HUES48 (cell line): Measurements from ENCODE around the gene ACTR5.
"Not testable (repeated sequence)": the region's sequence is repeated elsewhere in the genome, so short reads cannot be mapped to it uniquely, and the experiment has no call there.

Experiments used
- H3K27ac ChIP-seq: one replicate; pipeline ENCODE4 v1.7.0; 2013; ENCODE audit warnings: low read depth, low read length, inconsistent platforms
- H3K27me3 ChIP-seq: 2 replicates; pipeline ENCODE4 v1.6.1; 2013; ENCODE audit warnings: mild to moderate bottlenecking, low read length; ENCODE audit not compliant: control insufficient read depth, insufficient read depth
- H3K36me3 ChIP-seq: 2 replicates; pipeline ENCODE4 v1.6.1; 2013; ENCODE audit warnings: low read length; ENCODE audit not compliant: control insufficient read depth, insufficient read depth
- H3K4me1 ChIP-seq: 2 replicates; pipeline ENCODE4 v1.6.1; 2013; ENCODE audit warnings: mild to moderate bottlenecking, low read length; ENCODE audit not compliant: control insufficient read depth, insufficient read depth
- H3K4me3 ChIP-seq: 2 replicates; pipeline ENCODE4 v1.5.1; 2013; ENCODE audit warnings: mild to moderate bottlenecking, low read depth, low read length
- H3K9ac ChIP-seq: 2 replicates; pipeline ENCODE4 v1.6.1; 2013; ENCODE audit warnings: mild to moderate bottlenecking, low read depth, low read length, moderate library complexity
- H3K9me3 ChIP-seq: 2 replicates; pipeline ENCODE4 v1.6.1; 2013; ENCODE audit warnings: low read length; ENCODE audit not compliant: control insufficient read depth, insufficient read depth

ACTR5 gene

DNA sequence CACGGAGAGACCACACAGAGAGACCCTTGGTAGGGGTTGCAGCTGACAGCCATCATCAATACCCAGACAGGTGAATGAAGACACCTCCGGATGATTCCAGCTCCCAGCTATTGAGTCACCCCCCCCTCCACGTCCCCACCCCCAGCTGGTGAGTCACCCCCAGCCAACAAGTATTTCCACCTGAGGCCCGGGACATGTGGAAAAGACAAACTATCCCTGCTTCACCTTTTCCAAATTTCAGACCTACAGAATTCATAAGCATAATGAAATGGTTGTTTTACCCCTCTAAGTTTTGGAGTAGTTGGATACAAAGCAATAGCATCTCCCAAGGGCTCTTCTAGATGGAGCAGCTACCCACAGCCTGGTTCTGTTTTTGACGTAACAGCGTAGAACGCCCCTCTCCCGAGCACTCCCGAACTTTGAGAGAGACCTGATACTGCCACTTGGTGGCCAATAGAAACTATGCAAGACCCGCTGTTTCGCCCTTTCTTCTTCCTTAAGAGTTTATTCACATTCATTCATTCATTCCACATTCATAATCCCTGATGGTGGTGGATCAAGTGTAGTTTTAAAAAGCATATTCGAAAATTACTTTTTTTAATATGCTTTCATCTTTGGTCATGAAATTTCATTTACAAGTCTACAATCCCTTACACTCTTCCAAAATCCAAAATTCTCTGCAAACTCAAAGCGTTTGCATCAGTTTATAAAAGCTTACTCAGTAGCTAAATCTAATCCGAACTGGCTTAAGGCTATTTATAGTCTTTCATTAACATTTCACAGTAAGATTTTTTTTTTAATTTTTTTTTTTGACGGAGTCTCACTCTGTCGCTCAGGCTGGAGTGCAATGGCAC is 42.2 kb downstream of the ACTR5 start:
- no peaks in the 10 kb centered on the region for H3K4me1 ChIP-seq
- H3K27me3 ChIP-seq = no peaks in the 10 kb centered on the region
- no peaks in the 10 kb centered on the region for H3K36me3 ChIP-seq
- H3K4me3 ChIP-seq = no peak overlapping the region
- H3K27ac ChIP-seq = no peak overlapping the region
- H3K9me3 ChIP-seq = no peaks in the 10 kb centered on the region
- H3K9ac ChIP-seq = no peak overlapping the region

DNA sequence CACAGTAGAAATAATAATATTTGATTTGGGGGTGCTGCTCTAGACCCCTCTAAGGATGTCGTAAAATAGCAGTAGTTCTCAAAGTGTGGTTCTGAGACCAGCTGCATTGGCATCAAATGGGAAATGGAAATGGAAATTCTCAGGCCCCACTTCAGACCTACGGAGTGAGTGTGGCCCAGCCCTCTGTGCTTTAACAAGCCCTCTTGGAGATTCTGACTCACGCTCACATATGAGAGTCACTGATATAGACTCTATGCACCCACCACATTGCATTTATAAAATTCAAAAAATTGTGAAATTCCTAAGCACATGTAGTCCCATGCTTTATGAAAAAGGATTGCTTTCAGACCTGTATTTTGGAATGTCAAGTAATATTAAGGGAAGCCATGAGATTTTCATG is 43.0 kb downstream of the ACTR5 start:
- Histone ChIP-seq H3K36me3 (no peaks in the 10 kb centered on the region), H3K27ac (no peak overlapping the region), H3K27me3 (no peaks in the 10 kb centered on the region), H3K9me3 (no peaks in the 10 kb centered on the region), H3K4me3 (no peak overlapping the region), H3K9ac (no peak overlapping the region), H3K4me1 (no peaks in the 10 kb centered on the region)

DNA sequence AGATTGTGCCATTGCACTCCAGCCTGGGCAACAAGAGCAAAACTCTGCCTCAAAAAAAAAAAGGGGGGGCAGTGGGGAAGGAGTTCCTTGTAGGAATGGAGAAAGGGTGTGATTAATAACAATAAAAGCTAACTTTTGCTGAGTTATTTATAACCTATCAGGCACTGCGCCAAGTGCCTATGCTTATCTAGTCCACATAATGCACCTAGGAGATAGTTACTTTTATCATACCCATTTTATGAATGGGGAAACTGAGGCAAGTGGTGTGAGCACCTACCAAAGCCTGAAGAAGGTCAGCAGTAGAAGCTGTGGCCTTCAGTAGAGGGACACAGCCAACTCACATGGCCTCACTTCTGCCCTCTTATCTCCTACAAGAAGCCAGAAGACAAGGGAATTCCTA is 43.7 kb downstream of the ACTR5 start:
- H3K4me3 ChIP-seq = no peak overlapping the region
- H3K9ac ChIP-seq = no peak overlapping the region
- H3K27ac ChIP-seq = no peak overlapping the region
- H3K4me1 ChIP-seq = no peaks in the 10 kb centered on the region
- H3K36me3 ChIP-seq = no peaks in the 10 kb centered on the region
- no peaks in the 10 kb centered on the region for H3K27me3 ChIP-seq
- H3K9me3 ChIP-seq = no peaks in the 10 kb centered on the region

DNA sequence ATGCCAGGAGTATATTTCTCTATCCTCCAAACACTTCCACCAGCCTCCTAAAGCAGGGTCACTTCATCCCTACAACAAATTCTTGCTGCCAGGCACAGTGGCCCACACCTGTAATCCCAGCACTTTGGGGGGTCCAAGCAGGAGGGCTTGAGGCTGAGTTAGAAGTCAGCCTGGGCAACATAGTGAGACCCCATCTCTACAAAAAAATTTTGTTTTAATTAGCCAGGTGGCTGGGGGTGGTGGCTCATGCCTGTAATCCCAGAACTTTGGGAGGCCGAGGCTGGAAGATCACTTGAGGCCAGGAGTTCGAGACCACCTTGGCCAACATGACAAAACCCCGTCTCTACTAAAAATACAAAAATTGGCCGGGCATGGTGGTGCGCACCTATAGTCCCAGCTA is 45.8 kb downstream of the ACTR5 start:
- H3K27ac ChIP-seq, H3K9me3 ChIP-seq, H3K9ac ChIP-seq, H3K36me3 ChIP-seq, H3K4me3 ChIP-seq, H3K27me3 ChIP-seq, H3K4me1 ChIP-seq: not testable (repeated sequence)

DNA sequence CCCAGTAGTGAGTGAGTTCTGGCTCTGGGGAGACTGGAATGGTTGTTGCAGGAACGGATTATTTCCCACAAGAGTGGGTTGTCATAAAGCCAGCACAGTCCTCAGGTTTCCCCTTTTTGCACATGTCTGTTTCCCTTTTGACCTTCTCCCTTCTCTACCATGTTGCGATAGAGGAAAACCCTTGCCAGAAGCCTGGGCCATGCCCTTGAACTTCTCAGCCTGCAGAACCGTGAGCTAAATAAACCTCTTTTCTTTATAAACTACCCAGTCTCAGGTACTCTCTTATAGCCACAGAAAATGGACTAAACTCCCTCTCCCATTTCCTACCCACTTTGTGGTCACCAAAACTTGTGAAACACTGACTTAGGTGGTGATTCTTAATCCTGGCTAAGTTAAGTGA is 50.0 kb downstream of the ACTR5 start:
- Histone ChIP-seq H3K36me3 (no peaks in the 10 kb centered on the region), H3K27me3 (no peaks in the 10 kb centered on the region), H3K4me1 (no peaks in the 10 kb centered on the region), H3K27ac (no peak overlapping the region), H3K9ac (no peak overlapping the region), H3K9me3 (0 out of 2 replicates have a peak, but pooled peaks cover 2% of the 10 kb centered on the region), H3K4me3 (no peak overlapping the region)

DNA sequence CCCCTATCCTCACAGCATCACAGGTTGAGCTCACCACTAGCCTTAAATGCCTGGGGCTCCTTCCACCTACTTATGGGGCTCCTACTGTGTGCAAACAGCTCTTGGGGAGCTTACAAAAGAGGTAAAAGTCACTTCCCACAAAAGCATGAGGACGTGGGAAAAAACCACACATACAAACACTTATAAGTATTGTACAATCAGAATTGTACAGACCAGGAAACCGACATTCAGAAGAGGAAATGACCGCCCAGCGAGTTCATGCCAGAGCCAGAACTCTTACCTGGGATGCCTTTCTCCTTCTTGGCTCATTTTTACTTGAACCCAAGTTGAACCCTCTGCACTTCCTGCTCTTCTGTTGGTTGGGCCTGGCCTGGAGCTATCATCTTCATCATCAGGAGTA is 50.9 kb downstream of the ACTR5 start:
- Histone ChIP-seq H3K27me3 (no peaks in the 10 kb centered on the region), H3K9ac (no peak overlapping the region), H3K9me3 (0 out of 2 replicates have a peak, but pooled peaks cover 2% of the 10 kb centered on the region), H3K36me3 (no peaks in the 10 kb centered on the region), H3K4me3 (no peak overlapping the region), H3K4me1 (peaks cover 8% of the 10 kb centered on the region), H3K27ac (no peak overlapping the region)

DNA sequence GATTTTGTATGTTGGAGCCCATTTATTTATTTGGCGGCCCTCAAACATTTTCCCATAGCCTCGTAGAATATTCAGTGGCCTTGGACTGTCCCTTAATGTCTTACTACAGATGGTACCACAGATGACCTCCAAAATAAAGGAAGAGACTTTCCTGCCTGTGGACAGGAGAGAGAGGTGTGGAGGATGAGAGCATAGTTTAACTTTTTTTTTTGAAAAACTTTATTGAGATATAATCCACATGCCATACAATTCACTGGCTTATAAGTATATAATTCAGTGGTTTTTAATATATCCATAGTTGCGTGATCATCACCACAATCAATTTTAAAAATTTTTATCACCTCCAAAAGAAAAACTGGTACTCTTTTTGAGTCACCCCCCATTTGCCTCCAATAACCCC is 52.6 kb downstream of the ACTR5 start:
- Histone ChIP-seq H3K36me3 (no peaks in the 10 kb centered on the region), H3K27me3 (no peaks in the 10 kb centered on the region), H3K9me3 (0 out of 2 replicates have a peak, but pooled peaks cover 2% of the 10 kb centered on the region), H3K4me1 (peaks cover 19% of the 10 kb centered on the region), H3K4me3 (no peak overlapping the region), H3K9ac (no peak overlapping the region), H3K27ac (no peak overlapping the region)

DNA sequence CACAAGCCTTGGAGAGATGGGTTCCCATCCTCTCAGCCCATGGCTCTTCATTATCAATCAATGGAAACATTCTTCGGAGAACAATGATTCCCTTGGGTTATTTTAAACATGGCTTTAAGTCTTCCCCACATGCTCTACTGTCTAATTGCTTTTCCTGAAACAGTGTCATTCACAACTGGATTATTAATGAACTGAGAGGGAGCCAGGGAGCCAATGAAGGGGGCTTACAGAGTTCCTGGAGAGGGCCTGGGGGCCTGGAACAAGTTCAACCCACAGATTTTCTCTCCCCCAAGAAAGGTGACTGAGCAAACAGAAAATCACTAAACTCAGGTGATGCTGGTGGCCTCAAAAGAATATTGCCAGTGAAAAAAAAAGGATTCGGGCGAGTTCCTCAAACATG is 56.0 kb downstream of the ACTR5 start:
- H3K27me3 ChIP-seq = peaks cover 17% of the 10 kb centered on the region
- H3K27ac ChIP-seq = peak overlapping the region; percentile 95
- peak overlapping the region; percentile 28; the same call in 1 of the 2 replicates for H3K9ac ChIP-seq
- peaks cover 24% of the 10 kb centered on the region for H3K4me1 ChIP-seq
- H3K9me3 ChIP-seq = no peaks in the 10 kb centered on the region
- no peaks in the 10 kb centered on the region for H3K36me3 ChIP-seq
- peak overlapping the region; percentile 68 for H3K4me3 ChIP-seq

DNA sequence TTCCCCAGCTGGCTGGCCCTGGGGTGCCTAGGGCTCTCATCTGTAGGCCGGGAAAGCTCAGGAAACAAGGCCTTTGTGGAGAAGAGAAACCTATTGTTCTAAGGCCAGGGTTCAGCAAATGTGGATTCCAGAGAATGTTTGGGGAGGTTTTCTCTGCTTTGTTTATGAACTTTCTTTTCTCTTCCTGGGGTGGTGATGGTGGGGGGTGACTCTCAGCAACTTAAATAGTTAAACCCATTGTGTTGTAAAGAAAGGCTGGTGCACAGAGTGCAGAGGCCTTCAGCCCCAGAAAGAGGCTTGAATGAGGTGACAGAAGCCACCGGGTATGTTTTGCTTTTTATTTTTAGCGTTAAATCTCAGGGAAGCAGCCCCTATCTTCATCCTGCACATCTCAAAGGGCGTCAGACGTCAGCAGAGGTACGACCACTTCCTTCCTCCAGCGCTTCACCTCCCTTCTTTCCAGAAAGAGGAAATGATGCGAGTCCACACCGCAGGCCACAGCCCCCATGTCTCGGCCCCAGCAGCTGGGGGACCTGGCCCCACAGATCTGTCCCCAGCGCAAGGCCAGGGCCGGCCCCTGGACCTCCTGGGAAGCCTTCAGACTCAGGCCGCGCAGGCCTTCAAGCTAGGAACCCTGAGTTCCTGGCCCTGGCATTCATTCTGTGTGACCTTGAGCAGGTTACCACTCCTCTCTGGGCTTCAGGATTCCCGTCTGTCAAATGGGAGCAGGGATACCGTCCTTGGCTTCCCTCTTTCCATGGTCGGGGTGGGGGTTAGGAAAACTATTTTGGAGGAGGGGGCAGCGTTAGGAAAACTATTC is 56.6 kb downstream of the ACTR5 start:
- Histone ChIP-seq H3K27ac (peak overlapping the region; percentile 95), H3K9ac (peak overlapping the region; percentile 57), H3K4me3 (peak overlapping the region; percentile 68), H3K4me1 (peaks cover 24% of the 10 kb centered on the region), H3K9me3 (no peaks in the 10 kb centered on the region), H3K36me3 (no peaks in the 10 kb centered on the region), H3K27me3 (peaks cover 17% of the 10 kb centered on the region)

DNA sequence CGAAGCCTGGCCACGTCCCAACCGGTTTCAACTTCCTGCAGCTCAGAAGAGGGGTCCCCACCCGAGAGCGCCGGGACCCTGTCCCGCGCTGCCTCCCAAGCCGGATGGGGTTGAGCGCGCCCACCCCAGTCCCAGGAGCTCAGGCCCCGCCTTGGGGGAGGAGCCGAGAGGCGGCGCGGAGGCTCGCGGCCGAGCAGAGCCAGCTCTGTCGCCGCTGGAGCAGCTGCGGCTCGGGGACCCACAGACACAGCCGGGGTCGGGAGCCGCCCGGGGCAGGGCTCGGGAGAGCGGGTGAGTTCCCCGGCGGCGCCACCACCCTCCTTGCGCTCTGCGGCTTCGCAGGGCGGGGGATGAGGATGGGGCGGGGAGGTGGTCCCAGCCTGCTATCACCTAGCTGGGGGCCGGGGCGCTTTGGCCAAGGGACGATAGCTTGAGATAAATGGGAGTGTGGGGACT is 57.3 kb downstream of the ACTR5 start, which contains the start of gene PPP1R16B:
PPP1R16B (plus strand) TSS at position 196 of the 456 bp plus-strand sequence. CDS start 30,229 bp downstream, outside the sequence.
- H3K9ac ChIP-seq = peak within 1 kb of the TSS; percentile 57
- peaks cover 24% of the 10 kb centered on the region for H3K4me1 ChIP-seq

More for the DNA sequence above, 57.3 kb downstream of the ACTR5 start, which contains the start of gene PPP1R16B:
- Histone ChIP-seq H3K36me3 (no peaks in the 10 kb centered on the region), H3K27ac (peak within 1 kb of the TSS; percentile 95), H3K4me3 (peak within 1 kb of the TSS; percentile 68), H3K9me3 (no peaks in the 10 kb centered on the region), H3K27me3 (peaks cover 17% of the 10 kb centered on the region)
